Measurements from ENCODE around the gene RFX3. TPM values are rescaled to one million over a fixed set of nuclear protein-coding genes. Genes with fewer than 3 reads are reported as not detected.

Gene RFX3
- total RNA-seq, 1 donor from 2014 or later, result 12.8 TPM

DNA sequence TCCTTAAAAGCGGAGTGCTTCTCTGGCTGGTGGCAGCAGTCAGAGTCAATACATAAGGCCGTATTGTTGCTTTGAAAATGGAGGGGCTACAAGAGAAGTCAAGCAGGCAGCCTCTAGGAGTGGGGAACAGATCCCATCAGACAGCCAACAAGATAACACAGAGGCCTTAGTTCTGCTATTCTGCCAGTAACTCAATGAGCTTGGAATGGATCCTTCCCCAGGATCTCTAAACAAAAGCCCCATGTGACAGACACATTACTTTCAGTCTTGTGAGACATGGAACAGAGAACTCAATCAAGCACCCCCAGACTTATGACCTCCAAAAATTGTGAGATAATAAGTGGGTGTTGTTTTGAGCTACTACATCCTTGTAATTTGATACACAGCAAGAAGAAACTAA lies 158.6 kb downstream of the RFX3 start:
- Mint-ChIP-seq H3K36me3 (ENCODE audit: low read depth) (no peaks in the 10 kb centered on the region), H3K4me3 (no peak overlapping the region), H3K9me3 (peaks cover 3% of the 10 kb centered on the region), H3K4me1 (peaks cover 2% of the 10 kb centered on the region), H3K27me3 (no peaks in the 10 kb centered on the region), H3K27ac (no peak overlapping the region)
- DNase-seq, result no peak
- intact Hi-C loops (cut with micrococcal nuclease), result no loop called here

DNA sequence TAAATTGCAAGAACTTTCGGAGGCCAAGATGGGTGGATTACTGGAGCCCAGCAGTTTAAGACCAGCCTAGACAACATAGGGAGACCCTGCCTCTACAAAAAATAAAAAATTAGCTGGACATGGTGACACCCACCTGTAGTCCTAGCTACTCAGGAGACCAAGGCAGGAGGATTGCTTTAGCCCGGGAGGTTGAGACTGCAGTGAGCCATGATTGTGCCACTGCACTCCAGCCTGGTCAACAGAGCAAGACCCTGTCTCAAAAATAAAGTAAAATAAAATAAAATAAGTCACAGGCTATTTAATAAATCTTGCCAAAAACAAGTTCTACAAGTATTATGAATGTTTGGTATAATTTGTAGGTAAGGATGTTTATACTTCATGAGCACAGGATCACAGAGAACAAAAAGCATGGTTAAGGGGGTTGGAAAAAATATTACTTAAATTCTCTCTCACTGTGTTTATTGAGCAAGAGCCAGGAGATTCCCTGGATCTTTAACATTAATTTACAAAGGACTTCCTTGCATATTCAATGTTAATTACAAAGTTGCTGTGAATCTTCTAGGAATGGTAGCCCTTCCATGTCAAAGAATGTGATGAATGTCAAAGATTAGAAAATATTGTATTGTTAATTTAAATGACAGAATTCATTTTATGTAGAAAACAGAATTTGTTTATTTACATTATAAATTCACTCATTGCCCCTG lies 164.0 kb downstream of the RFX3 start:
- H3K4me1 Mint-ChIP-seq, result peaks cover 7% of the 10 kb centered on the region
- H3K27ac Mint-ChIP-seq, result no peak overlapping the region
- H3K27me3 Mint-ChIP-seq, result no peaks in the 10 kb centered on the region
- intact Hi-C loops (cut with micrococcal nuclease), result no loop called here
- H3K36me3 Mint-ChIP-seq (ENCODE audit: low read depth), result peaks cover 2% of the 10 kb centered on the region
- H3K9me3 Mint-ChIP-seq, result no peaks in the 10 kb centered on the region
- no peak overlapping the region for H3K4me3 Mint-ChIP-seq
- DNase-seq, result no peak

DNA sequence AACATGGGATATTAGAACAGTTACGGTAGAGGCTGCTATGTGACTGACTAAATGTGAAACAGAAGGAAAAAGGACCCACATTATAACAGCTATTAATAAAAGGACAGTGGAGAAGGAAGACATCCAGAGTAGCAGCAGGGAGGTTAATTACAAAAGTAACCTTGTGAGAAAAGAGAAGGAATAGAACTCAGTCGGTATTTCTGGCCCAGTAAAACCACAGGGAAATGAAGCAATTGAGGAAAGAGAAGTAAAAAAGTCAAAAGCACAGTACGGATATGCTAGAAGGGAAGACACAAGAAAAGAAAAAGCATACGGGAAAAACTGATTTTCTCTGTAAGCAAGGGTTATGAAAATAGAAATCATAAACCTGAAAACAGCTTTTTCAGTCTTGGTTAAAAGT lies 164.7 kb downstream of the RFX3 start:
- Mint-ChIP-seq H3K4me1 (peaks cover 5% of the 10 kb centered on the region), H3K9me3 (no peaks in the 10 kb centered on the region), H3K4me3 (no peak overlapping the region), H3K27ac (no peak overlapping the region), H3K27me3 (no peaks in the 10 kb centered on the region), H3K36me3 (ENCODE audit: low read depth) (peaks cover 2% of the 10 kb centered on the region)
- DNase-seq, result no peak
- intact Hi-C loops (cut with micrococcal nuclease), result no loop called here

DNA sequence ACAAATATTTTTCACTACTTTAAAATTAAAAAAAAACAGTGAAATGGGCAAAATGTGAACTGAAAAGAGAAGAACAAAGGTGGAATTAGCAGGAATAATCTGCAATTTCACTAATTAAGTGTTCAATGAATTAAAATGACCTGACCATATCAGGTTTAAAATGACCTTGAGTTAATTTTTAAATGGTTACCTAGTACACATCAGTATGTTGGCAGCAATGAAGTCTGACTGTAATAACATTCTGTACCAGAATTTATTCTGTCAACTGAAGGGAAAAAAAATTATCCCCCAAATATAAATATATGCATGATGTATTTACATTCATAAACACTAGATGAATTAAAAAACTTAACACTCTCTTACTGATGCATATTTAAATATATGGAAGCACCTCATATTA lies 165.6 kb downstream of the RFX3 start:
- Mint-ChIP-seq H3K27ac (no peak overlapping the region), H3K36me3 (ENCODE audit: low read depth) (peaks cover 2% of the 10 kb centered on the region), H3K27me3 (no peaks in the 10 kb centered on the region), H3K4me1 (peaks cover 5% of the 10 kb centered on the region), H3K4me3 (no peak overlapping the region), H3K9me3 (no peaks in the 10 kb centered on the region)
- DNase-seq, result no peak
- intact Hi-C loops (cut with micrococcal nuclease), result no loop called here

DNA sequence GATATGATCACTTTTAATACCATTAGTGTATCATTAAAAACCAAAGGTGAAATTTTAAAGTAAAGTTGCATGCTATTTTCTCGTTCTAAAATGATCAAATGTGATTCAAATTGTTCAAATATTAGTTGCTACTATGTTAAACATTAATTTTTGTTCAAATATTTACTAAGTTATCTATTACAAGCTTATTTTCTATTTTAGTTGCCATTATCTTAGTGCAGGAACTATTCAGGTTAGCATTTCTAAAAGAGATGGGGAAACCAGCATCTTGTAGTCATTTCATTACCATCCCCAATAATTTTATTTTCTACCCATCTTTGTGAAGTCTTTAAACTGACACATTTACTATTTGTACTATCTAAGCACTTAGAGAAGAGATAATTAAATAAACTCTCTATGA lies 166.0 kb downstream of the RFX3 start:
- H3K27ac Mint-ChIP-seq, result no peak overlapping the region
- no peaks in the 10 kb centered on the region for H3K27me3 Mint-ChIP-seq
- peaks cover 2% of the 10 kb centered on the region for H3K36me3 Mint-ChIP-seq (ENCODE audit: low read depth)
- DNase-seq, result no peak
- intact Hi-C loops (cut with micrococcal nuclease), result no loop called here
- no peak overlapping the region for H3K4me3 Mint-ChIP-seq
- H3K4me1 Mint-ChIP-seq, result peaks cover 5% of the 10 kb centered on the region
- no peaks in the 10 kb centered on the region for H3K9me3 Mint-ChIP-seq

DNA sequence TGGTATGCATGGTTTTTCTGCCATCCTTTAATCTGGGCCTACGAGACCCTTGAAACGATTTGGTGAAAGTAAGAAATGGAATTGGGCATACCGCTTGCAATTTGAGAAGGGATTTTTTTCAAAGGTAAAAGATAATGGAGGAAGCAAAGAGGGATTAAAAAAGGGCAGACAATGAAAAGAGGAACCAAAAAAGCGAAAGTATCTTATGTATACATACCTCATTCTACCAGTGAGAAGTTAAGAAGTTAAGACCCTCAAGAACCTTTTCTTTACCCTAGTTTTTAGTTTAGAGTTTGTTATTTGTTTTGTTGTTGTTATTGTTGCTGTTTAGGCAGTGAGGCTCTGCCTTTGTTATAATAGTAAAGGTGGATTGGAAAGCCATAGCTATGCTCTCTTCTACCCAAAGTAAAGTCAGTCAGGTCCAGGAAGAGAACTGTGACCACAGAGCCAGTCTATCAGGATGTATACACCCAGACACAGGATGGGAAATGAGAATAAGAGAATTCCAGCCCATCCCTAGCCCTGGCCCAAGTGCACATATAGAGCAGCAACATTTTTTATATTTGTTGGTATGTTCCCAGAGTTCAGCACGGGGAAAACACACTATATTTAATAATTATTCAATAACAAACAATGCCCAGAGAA lies 166.6 kb downstream of the RFX3 start:
- DNase-seq, result no peak
- no peaks in the 10 kb centered on the region for H3K27me3 Mint-ChIP-seq
- H3K4me1 Mint-ChIP-seq, result peaks cover 5% of the 10 kb centered on the region
- intact Hi-C loops (cut with micrococcal nuclease), result no loop called here
- no peak overlapping the region for H3K27ac Mint-ChIP-seq
- H3K4me3 Mint-ChIP-seq, result no peak overlapping the region
- no peaks in the 10 kb centered on the region for H3K9me3 Mint-ChIP-seq
- peaks cover 2% of the 10 kb centered on the region for H3K36me3 Mint-ChIP-seq (ENCODE audit: low read depth)

DNA sequence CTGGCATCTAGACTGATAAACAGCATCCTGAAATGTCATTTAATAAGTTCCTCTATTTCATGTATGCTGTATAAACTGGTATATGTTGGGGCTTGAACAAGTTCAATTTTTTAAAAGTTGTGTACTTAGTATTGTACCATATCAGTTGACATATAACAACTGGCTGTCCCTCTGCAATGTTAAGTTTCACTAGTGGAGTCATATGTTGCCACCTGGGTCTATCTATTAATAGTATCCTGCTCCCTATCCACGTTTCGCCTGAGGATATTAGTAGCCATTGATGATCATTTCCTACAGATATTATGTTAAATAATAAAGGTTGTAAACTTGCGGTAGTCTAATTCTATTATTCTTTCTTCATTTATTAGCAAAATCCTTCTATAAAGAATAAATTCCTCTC lies 177.6 kb downstream of the RFX3 start:
- Mint-ChIP-seq H3K4me3 (no peak overlapping the region), H3K9me3 (peaks cover 4% of the 10 kb centered on the region), H3K27ac (no peak overlapping the region), H3K4me1 (peaks cover 1% of the 10 kb centered on the region), H3K36me3 (ENCODE audit: low read depth) (peaks cover 1% of the 10 kb centered on the region), H3K27me3 (no peaks in the 10 kb centered on the region)
- DNase-seq, result no peak
- intact Hi-C loops (cut with micrococcal nuclease), result no loop called here

DNA sequence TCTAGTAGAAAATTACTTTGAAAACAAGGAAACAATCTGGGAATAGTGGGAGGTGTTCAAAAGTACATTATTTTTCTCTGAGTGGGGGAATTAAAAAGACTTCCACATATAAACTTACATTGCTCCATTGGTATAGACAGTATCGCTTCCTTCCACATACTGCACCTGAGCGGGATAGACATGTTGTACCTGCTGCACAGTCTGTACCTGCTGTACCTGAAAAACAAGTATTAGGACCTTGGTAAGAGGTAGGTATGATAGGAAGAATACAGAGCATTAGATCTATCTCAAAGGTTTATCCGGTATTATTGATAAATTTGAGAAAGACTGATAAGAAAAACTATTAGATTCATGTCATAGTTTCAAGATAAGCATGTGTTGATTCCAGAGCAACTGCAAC lies 179.3 kb downstream of the RFX3 start:
- H3K27me3 Mint-ChIP-seq, result no peaks in the 10 kb centered on the region
- peaks cover 1% of the 10 kb centered on the region for H3K36me3 Mint-ChIP-seq (ENCODE audit: low read depth)
- no peaks in the 10 kb centered on the region for H3K9me3 Mint-ChIP-seq

DNA sequence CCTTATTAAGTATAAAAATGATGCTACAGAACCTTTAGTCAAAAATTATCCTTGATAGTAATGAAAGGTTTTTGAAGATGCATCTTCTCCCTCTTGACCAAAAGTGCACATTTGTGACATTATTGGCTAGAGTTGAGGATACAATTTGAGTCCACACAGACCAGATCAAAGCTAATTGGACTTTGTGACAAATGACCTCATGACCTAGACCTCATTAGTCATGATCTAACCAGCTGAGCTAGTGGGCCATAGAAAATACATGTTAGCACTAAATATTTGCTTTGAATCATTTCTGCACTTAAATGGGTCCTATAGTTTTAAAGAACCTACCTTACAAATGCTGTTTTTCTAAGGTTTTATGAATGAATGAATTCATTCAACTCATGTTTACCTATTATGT lies 182.1 kb downstream of the RFX3 start:
- H3K27me3 Mint-ChIP-seq, result no peaks in the 10 kb centered on the region
- H3K36me3 Mint-ChIP-seq (ENCODE audit: low read depth), result peaks cover 1% of the 10 kb centered on the region
- H3K4me1 Mint-ChIP-seq, result peaks cover 9% of the 10 kb centered on the region
- intact Hi-C loops (cut with micrococcal nuclease), result loop anchor here (5.0 kb wide), 1 partner anchor 184 kb away; the partner anchor contains the start of gene RFX3
- H3K4me3 Mint-ChIP-seq, result no peak overlapping the region
- H3K9me3 Mint-ChIP-seq, result no peaks in the 10 kb centered on the region
- no peak overlapping the region for H3K27ac Mint-ChIP-seq
- no peak for DNase-seq

More for the DNA sequence above, 179.3 kb downstream of the RFX3 start:
- intact Hi-C loops (cut with micrococcal nuclease), result no loop called here
- Mint-ChIP-seq H3K27ac (no peak overlapping the region), H3K4me3 (no peak overlapping the region), H3K4me1 (peaks cover 7% of the 10 kb centered on the region)
- DNase-seq, result no peak

DNA sequence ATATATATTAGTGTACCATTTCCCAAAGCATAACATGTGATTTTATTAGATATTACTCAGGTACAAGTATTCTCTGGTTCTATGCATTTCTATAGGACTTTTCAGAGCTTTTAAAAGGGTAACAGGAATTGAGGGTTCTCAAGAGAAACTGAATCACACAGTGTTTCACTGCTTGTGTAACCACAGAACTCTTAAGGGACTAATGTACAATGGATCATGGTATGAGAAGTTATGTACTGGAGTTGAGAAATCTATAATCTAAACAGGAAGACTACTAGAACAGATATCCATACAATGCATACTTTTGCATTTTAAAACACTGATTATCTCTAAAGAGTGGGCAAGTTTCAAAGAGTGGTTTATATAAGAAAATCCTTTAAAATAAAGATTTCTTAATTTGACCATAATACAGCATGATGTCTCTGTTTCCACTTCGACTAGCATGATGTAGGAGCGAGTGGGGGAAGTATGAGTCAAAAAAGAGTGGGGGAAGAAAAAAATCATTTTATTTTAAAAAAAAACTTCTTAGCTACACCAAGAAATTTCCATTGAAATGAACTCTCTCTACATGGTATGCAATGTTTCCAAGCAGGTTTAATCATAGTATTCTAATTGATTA lies 183.5 kb downstream of the RFX3 start:
- Mint-ChIP-seq H3K27me3 (no peaks in the 10 kb centered on the region), H3K4me1 (peaks cover 15% of the 10 kb centered on the region), H3K4me3 (no peak overlapping the region), H3K27ac (peak overlapping the region; percentile 66), H3K36me3 (ENCODE audit: low read depth) (peaks cover 1% of the 10 kb centered on the region), H3K9me3 (no peaks in the 10 kb centered on the region)
- no peak for DNase-seq
- intact Hi-C loops (cut with micrococcal nuclease), result loop anchor here (1.0 to 5.0 kb wide), 2 partner anchors 44 to 185 kb away; partner anchors contain the start of gene RFX3

DNA sequence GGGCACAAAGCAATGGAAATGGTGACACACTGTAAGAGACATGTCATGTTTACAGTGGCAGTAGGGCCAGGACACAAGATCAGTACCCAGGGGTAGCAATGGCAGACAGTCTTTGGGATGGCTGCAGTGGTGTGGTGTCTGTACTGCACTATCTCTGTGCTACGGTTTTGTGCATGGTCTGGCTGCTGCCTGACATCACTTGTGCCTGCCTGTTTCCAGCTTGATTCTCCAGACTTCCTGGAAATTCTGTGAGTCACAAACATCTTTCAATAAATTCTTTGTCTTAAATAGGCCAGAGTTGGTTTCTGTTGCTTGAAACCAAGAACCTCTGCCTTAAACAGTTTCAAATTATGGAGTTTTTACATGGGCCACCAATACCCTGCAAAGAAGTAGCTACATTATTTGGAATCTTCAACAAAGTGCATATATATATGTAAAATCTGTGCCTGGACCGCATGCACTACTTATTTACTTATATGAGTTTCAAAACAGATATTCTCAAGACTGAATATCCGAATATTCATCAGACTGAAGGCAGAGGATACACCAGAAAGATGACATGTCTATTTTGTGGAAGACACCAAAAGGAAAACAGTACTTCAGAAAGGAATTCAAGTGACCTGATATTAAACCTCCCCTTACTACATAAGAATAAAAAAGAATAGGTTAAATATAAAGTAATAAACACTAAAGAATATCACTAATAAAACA lies 188.1 kb downstream of the RFX3 start:
- Mint-ChIP-seq H3K27me3 (no peaks in the 10 kb centered on the region), H3K36me3 (ENCODE audit: low read depth) (no peaks in the 10 kb centered on the region), H3K27ac (peak overlapping the region; percentile 35), H3K4me3 (no peak overlapping the region), H3K4me1 (peaks cover 15% of the 10 kb centered on the region), H3K9me3 (no peaks in the 10 kb centered on the region)
- intact Hi-C loops (cut with micrococcal nuclease), result no loop called here
- DNase-seq, result no peak

DNA sequence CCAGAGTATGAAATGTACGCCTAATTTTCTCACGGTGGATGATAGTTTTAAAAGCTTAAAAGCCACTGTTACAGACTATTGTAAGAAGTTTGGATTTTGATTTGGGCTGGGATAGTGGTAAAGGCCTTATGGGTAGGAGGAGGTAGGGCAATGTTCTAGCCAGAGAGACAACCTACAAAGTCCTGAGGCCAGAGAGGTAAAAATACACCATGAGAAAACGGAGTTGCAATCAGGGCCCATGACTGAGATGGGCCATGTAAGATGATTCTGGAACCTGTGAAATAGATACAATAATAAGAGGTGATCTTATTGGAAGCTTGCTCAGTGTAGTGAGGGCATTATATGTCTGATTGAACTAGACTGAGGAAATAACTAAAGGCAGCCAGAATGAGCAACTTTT lies 188.8 kb downstream of the RFX3 start:
- H3K9me3 Mint-ChIP-seq, result no peaks in the 10 kb centered on the region
- intact Hi-C loops (cut with micrococcal nuclease), result no loop called here
- H3K27ac Mint-ChIP-seq, result no peak overlapping the region
- H3K27me3 Mint-ChIP-seq, result no peaks in the 10 kb centered on the region
- no peaks in the 10 kb centered on the region for H3K36me3 Mint-ChIP-seq (ENCODE audit: low read depth)
- H3K4me3 Mint-ChIP-seq, result no peak overlapping the region
- DNase-seq, result no peak
- peaks cover 11% of the 10 kb centered on the region for H3K4me1 Mint-ChIP-seq

DNA sequence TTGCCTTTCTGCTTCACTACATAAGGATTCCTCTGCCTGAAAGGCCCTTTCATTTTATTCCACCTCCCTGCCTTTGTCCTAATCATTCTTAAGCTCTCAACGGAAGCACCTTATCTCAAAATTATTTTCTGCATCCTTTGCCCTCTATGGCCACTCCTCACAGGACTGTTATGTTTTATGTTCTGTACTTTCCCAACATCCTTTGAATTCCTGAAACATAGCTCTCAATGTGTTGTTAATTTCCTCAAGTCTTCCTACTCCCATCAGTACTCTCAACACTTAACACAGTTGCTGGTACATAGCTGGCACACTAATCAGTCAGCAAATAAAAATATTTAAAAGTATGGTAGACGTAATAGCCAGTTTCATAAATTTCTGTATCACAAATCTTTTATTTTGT lies 193.0 kb downstream of the RFX3 start:
- H3K9me3 Mint-ChIP-seq, result no peaks in the 10 kb centered on the region
- H3K36me3 Mint-ChIP-seq (ENCODE audit: low read depth), result no peaks in the 10 kb centered on the region
- no peaks in the 10 kb centered on the region for H3K27me3 Mint-ChIP-seq
- no peak for DNase-seq
- intact Hi-C loops (cut with micrococcal nuclease), result no loop called here
- no peak overlapping the region for H3K4me3 Mint-ChIP-seq
- H3K4me1 Mint-ChIP-seq, result peaks cover 9% of the 10 kb centered on the region
- H3K27ac Mint-ChIP-seq, result no peak overlapping the region

DNA sequence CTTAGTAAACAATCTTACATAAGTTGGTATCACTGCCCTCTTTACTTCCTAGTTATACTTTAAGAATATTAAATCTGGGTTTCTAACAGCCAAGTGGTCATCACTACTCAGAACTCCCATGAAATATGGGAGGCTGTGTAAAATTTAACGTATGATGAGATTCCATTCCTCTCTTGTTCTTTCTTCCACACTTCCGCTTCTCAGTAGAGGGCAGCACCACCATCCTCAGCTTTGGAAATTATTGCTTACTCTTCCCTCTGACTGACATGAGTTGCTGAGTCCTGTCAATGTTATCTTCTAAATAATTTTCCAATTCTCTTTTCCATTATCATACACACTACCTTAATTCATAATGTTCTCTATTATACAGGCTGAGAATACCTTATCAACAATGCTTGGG lies 194.0 kb downstream of the RFX3 start:
- no peaks in the 10 kb centered on the region for H3K36me3 Mint-ChIP-seq (ENCODE audit: low read depth)
- H3K4me1 Mint-ChIP-seq, result no peaks in the 10 kb centered on the region
- intact Hi-C loops (cut with micrococcal nuclease), result loop anchor here (2.0 kb wide), 1 partner anchor 109 kb away; no protein-coding TSS in a partner anchor
- H3K4me3 Mint-ChIP-seq, result no peak overlapping the region
- DNase-seq, result no peak
- H3K27me3 Mint-ChIP-seq, result no peaks in the 10 kb centered on the region
- H3K9me3 Mint-ChIP-seq, result no peaks in the 10 kb centered on the region
- H3K27ac Mint-ChIP-seq, result no peak overlapping the region

Measured in activated CD4-positive, alpha-beta T cell treated with anti-CD3 and anti-CD28 coated beads, Interleukin-2, amount 10 ng/mL, durations not matched to agents 24 days and 14 days (primary cell).